NCI-H2171 treated with DMSO at 0.1 percent for 48 hours (cell line): ENCODE data around the gene SERINC5.
A peak's percentile ranks its signal among the peaks of the same experiment; 100 is the strongest.
"Not testable (repeated sequence)": the region's sequence is repeated elsewhere in the genome, so short reads cannot be mapped to it uniquely, and the experiment has no call there.

ENCODE experiments used
- DNase-seq: peaks from one replicate; lab custom pipeline; 2025; lab: John Stamatoyannopoulos, UW

The SERINC5 gene

GRCh38 chr5:80138486-80138885 is 117.4 kb downstream of the SERINC5 start:
- no peak for DNase-seq

DNA sequence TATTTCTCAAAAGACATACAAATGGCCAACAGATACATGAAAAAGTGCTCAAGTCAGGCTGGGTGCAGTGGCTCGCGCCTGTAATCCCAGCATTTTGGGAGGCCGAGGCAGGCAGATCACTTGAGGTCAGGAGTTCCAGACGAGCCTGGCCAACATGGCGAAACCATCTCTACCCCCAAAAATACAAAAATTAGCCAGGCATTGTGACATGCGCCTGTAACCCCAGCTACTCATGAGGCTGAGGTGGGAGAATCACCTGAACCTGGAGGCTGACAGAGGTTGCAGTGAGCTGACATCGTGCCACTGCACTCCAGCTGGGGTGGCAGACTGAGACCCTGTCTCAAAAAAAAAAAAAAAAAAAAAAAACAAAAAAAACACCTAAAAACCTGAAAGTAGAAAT is 119.0 kb downstream of the SERINC5 start:
- not testable (repeated sequence) for DNase-seq

- no peak for DNase-seq
Observed at GRCh38 chr5:80134876-80135275, 121.0 kb downstream of the SERINC5 start.

GRCh38 chr5:80129146-80129545 is 126.7 kb downstream of the SERINC5 start:
- no peak for DNase-seq

DNA sequence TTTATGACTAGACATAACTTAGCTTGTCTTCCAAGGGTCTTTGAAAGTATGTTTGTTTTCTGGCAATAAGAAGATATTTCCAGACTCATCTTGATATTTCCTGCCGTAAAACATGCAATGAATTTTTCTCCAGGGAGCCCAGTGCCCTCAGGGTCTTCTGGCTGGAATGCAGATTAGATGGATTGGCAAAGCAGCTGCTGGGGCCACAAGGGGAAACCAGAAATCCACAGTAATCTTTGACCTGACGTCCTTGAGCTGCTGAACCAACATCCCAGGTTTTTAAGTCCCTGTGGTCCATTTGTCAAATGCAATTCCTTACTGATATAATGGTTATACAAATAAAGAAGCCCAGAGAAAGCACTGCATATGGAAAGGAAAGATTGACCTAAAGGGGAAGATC is 127.7 kb downstream of the SERINC5 start:
- no peak for DNase-seq

- no peak for DNase-seq
Observed at GRCh38 chr5:80127116-80127552, 128.7 kb downstream of the SERINC5 start.

- DNase-seq: no peak
Observed at GRCh38 chr5:80125962-80126480, 129.8 kb downstream of the SERINC5 start.

GRCh38 chr5:80125022-80125961 is 130.6 kb downstream of the SERINC5 start:
- DNase-seq: no peak

GRCh38 chr5:80124121-80124918 is 131.5 kb downstream of the SERINC5 start:
- no peak for DNase-seq

GRCh38 chr5:80122579-80122978 is 133.3 kb downstream of the SERINC5 start:
- no peak for DNase-seq

- DNase-seq: no peak
Observed at GRCh38 chr5:80119372-80119771, 136.5 kb downstream of the SERINC5 start.

GRCh38 chr5:80117446-80117845 is 138.4 kb downstream of the SERINC5 start:
- no peak for DNase-seq

- DNase-seq: peak; percentile 16
Observed at GRCh38 chr5:80116465-80116864, 139.4 kb downstream of the SERINC5 start.

DNA sequence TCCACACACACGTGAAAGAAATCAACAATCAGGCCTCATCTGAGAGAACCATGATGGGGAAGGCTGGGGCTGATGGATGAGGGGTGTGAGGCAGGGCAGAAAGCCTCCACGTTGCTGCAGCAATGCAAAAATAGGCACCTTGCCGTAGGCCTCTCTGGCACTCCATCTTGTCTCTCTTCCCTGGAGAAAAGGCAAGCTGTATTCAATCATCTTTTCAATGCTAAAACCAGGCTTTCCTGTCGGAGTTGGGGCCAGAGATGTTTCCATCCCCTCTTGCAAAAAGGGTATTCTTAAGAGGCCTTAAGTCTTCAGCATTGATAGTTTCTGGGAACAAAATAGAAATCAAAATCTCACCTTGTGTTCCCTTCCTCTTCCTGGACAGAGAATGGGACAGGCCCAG is 139.8 kb downstream of the SERINC5 start:
- DNase-seq: no peak

GRCh38 chr5:80114860-80115259 is 141.0 kb downstream of the SERINC5 start:
- no peak for DNase-seq

- not testable (repeated sequence) for DNase-seq
Observed at GRCh38 chr5:80111376-80111990, 144.4 kb downstream of the SERINC5 start.

GRCh38 chr5:80109646-80110478 is 146.0 kb downstream of the SERINC5 start:
- DNase-seq: peak; percentile 92

DNA sequence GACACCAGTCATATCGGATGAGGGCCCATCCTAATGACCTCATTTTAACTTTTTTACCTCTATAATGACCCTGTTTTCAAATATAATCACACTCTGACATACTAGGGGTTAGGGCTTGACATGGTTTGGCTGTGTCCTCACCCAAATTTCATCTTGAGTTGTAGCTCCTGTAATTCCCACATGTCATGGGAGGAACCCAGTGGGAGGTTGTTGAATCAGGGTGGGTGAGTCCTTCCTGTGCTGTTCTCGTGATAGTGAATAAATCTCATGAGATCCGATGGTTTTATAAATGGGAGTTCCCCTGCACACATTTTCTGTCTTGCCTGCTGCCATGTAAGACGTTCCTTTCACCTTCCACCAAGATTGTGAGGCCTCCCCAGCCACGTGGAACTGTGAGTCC is 148.9 kb downstream of the SERINC5 start:
- no peak for DNase-seq

DNA sequence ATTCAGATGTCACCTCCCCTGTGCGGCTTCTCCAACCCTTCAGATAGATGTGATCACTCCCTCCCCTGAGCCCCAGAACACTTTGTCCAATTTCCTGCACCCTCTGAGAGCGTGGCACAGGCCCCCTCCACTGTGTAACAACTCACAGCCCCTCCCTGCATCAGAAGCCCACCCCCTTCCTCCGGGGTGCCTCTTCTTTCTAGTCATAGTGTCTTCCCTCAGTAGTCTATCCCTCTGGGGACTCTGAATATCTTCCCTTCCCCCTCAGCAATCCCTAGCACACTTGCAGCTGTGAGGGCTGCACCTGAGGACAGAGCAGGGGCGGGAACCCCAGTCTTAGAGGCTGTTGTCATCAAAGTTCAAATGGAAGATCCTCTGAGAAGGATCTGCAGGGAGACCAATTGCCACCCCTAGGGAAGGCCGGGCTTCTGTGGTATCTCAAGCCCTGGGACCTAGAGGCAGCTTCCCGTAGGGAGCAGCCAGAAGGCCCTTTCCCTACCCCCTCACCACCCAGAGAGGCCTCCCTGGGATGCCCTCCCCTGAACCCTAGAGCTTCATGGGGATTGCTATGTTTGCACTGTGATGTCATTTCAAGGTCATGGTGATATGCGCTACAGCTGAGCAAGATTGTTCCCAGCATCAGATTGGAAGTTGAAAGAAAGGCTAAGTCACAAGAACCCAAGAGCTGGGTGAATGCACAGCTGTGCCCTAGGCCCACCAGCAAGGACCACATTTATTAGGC is 150.0 kb downstream of the SERINC5 start:
- DNase-seq: no peak

GRCh38 chr5:80103371-80103770 is 152.5 kb downstream of the SERINC5 start:
- peak; percentile 17 for DNase-seq

- no peak for DNase-seq
Observed at GRCh38 chr5:80101993-80102392, 153.9 kb downstream of the SERINC5 start.
